ENCODE data around the gene ATRNL1.

ATRNL1 gene

DNA sequence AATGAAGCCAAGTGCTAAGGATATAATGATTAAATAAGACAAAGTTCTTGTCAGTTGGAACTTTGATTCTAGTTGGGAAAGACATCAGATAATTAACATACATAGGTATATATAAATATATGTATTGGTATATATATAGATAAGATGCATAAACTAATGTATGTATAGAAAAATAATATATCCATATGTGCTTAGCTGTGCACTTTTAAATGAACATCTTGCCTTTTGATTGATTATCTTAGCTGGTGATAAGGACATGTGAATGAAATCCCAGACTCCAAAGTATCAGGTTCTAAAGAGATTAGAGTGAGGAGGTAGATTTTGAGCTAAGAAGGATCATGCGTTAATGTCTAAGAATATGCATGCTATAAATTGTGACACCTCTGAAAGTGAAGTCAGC lies 822.3 kb downstream of the ATRNL1 start:
- no peak for DNase-seq

DNA sequence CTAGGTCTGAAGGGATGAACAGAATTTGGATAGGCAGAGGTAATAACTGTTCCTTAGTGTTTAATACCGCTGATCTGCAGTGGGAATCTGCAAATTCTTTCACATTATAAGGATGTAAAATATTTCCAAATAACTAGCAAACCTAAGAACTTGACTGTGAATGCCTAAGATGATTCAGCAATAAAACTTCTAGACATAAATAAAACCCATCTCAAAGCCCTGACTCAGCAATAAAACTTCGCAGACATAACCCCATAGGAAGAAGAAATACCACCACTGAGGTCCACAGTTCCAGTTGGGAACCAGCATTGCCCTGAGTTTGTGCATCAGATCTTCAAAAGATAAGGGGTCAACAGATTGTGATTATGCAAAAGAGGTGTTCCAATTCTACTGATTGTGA lies 825.6 kb downstream of the ATRNL1 start:
- DNase-seq: no peak

DNA sequence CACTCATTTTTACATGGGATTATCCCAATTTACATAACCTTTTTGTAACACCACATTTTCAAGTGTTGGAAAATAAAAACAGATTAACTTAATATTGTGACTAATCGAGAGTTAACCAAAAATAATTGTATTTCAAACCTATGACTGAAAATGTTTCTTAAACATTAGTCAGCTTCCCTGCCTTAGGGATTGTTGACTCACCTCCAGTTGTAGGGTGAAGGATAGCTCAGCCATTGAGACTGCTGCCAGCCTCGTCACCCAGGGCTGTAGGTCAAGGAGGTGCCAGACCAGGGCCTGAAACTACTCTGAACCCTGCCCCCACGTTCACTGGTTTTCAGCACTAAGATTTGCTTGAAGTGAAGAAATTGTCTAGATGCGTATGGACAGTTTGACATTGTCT lies 828.6 kb downstream of the ATRNL1 start:
- DNase-seq: no peak

DNA sequence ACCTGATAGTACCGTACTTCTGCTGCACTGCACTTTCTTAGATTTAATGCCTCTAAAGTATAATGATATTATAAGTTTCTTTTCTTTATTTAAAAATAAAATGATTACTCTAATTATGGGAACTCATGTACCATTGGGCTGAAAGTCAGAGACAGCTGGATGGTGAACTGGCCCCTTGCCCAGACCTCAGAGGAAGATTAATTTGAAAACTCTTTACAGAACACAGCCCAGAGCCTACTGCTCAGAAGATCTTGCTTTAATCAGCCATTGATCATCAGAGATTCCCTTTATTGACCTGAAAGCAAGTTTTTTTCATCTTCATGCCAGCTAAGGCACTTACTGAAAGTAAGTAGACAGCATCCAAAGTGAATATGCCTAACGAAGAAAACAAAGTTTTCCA lies 838.1 kb downstream of the ATRNL1 start:
- DNase-seq: no peak

DNA sequence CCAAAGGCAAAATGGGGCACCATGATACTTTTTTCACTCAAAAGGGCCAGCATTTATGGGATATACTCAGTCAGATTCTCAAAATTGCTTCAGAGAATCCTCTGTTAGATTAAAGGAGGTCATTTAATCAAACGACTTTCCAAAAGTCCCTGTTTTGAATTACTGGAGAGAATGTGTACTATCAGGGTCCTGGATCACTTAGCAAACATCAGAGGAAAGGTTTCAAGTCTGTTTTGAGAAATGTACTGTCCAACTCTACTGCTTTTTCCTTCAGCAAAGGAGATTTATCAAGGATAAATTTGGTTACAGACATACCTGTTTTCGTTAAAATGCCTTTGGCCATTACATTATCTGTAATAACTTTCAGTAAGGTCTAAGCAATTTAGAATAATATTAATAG lies 838.9 kb downstream of the ATRNL1 start:
- no peak for DNase-seq

DNA sequence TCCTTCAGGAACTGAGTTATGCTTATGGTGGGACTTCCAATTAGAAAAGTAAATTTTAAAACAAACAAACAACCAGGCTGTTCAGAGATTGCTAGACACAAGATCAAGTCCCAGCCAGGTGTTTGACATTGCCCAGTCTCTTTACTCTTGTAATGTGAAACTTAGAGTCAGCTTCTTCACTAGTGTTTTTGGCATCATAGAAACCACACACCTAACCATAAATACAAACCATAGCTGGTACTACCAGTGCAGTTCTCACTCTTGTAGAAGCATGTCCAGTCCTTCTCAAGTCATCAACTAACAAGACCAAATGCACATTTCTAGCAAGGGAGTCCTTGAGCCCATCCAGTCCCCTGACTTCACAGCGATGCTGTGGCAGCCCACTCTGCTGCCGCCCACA lies 839.9 kb downstream of the ATRNL1 start:
- DNase-seq: no peak

DNA sequence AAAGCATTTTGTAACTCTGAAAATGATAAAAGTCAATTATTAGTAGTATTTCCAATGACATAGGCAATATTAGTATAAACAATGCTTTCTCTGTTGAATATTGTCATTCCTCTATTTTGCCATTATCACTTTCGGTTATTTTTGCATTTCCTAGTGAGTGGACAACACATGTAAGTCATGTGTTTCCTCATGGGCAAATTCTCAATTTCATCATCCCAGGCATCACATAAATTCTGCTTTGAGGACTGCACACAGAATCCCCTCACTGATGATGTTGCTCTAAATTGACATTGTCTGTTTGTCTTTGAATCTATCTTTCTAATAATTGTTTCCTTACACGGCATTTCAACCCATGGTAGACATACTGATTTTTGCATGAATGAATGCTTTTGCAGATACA lies 842.6 kb downstream of the ATRNL1 start:
- no peak for DNase-seq

DNA sequence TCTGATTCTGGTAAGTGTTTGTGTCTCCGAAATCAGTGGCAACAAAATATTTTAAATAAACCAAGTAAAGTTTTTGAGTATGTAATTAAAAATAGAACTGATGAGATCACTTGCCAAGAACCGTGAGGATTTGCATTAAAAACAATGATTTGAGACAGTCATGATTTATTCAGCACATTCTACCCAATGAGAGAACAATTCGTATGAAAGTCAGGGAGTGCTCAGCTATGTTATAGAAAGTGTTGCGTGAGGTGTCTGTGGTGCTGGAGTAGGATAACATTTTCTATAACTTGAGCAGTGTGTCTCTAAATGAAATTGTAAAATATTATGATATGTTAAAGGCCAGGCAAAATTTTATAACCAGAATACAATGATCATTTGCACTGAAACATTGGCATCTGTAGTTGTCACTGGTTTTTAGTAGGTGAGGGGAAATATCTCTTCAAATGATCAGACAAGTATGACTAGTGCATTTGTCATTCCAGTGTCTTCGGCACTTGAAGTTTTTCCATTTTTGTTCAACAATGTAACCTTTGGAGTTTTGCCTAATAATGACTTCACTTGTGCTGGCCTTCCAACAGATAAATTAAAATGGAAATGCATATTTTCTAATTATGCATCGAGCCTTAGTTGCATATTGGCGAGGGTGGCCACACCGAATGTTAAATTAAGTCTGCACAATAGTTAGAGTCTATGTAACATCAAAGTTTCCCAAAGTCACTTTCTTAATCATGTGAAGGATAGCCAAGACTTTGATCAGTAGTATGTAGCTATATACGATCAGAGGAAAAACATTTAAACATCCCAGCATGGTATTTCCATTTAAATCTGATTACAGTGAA lies 844.0 kb downstream of the ATRNL1 start:
- DNase-seq: no peak

DNA sequence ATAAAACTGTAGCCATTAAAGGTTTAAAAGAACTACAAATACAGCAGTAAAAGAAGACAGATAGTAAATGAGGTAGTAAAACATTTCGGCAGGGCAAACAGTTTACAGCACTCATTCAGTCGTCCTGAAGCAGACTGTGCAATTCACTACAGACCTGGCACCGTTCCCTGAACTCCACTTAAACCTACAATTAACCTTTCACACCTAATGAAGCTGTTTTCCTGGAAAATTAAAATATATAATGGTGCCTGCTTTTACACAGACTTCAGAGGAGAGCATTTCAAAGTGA lies 844.5 kb downstream of the ATRNL1 start:
- DNase-seq: no peak

DNA sequence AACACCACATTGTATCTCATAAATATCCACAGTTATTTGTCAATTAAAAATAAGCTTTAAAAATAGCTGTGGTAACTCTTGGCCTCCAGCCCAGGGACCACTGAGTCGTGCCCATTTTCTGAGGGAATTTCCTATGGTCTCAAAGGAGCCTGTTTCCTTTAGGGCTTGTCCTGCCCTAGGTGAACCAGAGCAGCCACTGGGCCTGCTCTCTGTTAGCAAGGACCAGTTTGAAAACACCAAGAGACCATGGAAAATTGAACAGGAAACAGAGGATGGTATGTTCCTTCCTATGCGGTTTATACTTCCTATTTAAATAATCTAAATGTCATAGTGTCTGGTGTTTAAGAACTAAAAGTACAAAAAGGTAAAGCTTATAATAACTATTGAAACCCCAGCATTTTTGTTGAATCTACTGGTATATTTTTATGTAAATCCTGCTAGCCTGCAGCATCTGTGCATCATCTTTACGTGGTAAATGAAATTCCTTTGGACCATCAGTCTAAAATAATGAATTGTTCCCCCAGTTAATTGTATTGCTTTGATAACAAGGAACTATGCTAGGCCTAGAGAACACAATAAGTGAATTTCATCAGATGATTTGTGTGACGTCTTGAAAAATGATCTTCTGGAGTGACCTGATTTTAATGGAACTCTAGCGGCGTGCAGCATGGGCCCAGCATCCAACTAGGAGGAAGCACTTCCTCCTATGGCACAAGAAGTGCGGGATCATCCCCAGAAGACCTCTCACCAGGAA lies 846.1 kb downstream of the ATRNL1 start:
- no peak for DNase-seq

DNA sequence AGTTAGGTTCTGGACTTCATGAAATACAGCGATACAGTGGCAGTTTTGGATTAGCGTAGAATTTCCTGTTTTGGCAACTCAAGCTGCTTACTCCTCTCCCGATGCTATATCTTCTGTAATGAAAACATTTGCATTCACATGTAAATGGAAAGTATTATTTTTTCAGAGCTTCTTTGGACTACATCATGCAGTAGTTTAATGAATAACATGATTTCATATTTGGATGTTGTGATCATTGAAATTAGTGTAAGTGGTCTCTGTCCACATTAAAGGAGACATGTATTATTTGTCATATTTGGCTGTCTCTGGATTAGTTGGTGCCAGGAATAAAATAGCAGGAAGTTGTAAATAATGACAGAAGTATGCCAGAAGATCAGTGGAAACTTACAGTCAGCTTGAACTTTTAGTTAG lies 848.2 kb downstream of the ATRNL1 start:
- no peak for DNase-seq

DNA sequence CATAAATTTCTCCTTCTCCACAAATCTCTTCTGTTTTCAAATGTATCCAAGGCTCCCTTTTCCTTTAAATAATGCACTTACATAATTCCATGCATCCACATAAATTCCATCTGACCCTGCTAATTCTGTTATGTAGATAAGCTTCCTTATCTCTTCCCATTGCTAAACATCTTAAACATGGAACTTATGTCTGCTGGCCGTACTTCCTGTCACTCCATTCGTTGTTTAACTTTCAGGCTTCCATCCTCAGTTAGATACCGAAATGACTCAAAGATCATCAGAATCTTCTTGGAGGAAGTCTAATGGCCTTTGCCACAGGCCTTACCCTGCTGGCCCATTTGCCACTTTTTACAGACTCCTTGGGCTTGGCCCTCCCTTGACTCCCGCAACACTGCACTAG lies 848.9 kb downstream of the ATRNL1 start:
- DNase-seq: no peak

DNA sequence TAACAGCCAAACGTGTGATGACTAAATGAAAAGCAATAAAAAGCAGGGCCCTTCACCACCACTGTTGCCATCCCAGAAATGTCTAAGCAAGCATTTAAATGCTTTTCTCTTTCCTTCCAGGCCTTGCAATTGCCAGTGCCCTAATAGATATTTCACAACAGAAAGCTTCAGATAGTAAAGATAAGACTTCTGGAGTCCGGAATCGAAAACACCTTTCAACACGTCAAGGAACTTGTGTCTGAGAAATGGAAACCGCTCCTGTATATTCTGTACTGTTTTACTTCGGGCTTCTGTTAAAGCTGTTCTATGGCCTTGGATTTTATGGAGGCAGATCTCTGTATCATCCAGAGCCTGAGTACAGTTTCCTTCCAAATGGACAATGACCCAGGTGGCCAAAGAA lies 851.4 kb downstream of the ATRNL1 start:
- no peak for DNase-seq

DNA sequence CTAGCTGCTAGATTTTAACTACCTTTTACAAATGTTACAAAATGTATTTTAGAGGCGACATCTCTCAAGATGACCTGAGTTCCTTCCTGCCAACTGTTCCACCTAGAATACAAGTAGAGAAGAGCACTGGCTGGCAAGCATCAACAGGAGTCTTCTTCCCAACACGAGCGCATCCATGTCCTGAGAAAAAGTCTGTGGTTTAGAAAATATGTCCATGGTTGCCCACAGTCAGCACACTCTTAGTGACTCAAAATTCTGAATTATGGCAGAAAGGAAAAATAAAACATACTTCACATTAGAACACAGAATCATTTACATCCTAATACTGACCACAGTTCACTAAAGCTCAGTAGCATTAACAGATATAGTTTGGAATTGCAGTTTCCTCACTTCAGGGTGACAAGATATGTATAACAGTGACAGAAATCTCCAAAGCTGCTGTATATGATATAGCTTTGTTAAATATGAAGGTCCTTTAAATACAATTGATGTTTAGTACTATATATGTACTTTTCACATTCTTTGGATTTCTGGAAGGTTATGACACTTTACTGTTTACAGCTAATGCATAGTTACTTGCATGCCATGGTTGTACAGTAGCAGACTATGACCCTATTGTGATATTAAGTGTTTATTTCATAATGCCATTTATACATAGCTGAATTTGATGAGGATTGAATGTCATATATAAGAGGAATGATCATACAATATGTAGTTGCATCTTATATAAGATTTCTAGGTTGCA lies 852.7 kb downstream of the ATRNL1 start:
- DNase-seq: no peak

DNA sequence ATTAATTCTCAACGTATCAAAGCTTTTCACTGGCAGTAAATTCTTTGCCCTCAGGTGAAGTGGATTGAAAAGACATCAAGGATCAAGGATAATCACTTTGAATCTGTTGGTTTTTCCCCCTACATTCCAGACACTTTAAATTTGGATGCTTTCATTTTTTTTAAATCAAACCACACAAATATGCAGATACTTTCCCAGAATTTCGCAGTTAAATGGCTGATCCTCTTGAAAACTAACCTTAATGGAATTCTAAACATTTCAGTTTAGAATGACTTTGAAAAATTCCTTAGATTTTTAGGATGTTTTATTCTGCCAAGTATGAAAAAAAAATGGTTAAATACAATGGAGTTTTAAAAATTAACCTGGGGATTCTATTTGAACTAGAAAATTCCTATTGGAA lies 853.9 kb downstream of the ATRNL1 start:
- no peak for DNase-seq

DNA sequence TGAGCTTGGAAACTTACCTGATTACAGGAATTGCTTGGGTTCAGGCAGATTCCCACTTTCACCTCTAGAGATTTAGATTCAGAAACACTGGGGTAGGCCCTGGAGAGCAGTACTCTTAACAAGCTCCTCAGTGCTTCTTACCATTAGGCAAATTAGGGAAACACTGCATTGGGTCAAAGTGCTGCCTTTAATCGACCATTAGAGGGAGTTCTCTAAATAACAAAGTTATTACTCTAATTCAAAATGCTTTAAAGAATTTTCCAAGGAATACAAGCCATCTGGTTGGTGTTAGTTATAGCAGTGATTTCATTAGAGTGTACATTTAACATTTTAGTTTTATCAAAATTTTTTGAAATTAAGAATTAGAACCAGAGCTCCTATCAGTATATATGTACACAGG lies 855.3 kb downstream of the ATRNL1 start:
- no peak for DNase-seq

DNA sequence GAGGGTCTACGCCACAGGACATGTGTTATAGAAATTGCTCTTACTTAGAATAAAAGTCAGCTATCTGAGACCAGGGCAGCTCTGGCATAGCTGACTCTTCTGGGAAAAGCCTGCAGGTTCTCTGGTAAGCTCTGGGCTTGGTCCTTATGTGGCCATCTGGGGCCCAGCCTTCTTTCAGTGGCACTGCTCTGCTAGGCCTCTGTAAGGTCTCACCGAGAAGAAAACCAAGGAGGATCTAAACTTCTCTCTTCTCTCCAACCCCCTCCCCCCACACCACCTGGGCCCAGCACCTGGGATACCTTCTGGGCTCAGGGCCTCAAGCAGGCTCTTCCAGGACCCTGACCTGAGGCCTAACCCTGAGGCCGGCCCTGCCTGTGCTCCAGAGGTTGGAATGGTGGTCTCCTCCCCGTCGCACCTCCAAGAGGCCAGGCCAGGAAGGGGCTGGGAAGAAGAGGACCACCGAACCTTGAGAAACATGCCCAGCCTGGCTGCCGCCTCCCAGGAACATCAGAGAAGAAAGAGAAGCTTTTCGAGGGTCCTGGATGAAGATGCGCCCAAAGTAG lies 856.2 kb downstream of the ATRNL1 start:
- DNase-seq: no peak

DNA sequence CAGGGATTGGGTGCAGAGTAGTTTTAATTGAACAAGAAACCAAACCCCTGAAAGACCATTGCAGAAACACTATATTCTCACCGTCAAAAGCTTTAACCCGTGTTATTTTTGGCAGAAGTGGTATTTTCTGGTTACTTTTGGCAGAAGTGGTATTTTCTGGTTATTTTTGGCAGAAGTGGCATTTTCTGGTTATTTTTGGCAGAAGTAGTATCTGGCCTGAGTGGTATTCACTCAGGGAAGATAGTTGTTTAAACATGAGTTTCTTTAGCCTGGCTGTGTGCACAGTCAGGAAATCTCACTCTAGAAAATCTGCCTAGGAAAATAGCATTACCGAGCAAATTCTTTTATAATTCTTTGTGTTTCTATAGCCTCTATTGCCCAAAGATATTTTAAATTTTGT lies 857.2 kb downstream of the ATRNL1 start:
- DNase-seq: no peak

DNA sequence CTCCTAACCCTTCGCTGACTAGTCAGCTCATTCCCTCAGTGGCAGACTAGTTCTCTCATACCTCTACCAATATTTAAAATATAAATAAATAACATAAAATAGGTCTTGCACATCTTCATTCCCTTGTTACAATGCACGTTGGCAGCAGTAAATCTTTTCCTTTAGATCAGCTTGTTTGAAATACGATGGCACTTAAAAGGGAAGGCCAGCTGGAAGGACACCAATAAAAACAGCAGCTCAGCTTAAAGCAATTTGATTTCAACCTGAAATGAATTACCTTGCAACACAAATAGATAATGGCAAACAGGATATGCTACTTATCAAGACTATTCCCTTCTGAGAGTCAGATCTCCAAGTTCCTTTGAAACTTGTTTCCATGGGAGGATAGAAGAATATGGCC lies 858.1 kb downstream of the ATRNL1 start:
- no peak for DNase-seq

DNA sequence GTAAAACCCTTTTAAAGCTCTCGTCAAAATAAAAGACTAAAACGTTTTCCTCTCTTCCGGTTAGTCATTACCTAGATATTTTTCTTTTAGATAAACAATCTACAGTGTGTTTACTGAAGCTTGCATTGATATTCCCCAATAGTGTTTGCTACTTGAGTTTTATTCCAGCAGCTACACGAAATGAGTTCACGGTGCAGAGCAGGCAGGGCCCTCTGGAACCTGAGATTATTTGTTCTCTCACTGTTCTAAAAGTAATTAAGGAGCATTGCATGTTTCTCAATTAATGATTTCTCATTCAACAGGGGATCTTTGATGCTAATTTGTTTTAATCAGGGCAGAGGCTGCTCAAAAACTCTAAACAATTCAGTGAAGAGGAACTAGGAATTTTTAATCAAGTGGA lies 860.1 kb downstream of the ATRNL1 start:
- no peak for DNase-seq

DNA sequence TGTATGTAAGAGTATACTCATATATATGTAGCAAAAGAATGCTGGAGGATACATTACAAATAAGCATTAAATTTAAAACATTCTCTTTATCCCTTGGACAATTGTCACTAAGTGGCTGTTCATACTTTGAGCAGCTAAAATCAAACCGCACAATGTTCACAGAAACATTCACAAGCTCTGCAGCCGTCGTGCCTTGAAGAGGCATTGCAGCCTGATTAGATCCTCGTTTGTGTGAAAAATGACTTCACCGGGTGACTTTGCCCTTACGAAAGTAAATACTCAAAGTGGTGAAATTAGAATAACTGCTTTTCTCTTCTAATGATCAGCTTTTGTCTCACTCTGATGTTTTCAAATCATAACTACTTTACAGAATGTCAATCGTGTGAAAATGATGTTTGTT lies 860.8 kb downstream of the ATRNL1 start:
- DNase-seq: no peak

DNA sequence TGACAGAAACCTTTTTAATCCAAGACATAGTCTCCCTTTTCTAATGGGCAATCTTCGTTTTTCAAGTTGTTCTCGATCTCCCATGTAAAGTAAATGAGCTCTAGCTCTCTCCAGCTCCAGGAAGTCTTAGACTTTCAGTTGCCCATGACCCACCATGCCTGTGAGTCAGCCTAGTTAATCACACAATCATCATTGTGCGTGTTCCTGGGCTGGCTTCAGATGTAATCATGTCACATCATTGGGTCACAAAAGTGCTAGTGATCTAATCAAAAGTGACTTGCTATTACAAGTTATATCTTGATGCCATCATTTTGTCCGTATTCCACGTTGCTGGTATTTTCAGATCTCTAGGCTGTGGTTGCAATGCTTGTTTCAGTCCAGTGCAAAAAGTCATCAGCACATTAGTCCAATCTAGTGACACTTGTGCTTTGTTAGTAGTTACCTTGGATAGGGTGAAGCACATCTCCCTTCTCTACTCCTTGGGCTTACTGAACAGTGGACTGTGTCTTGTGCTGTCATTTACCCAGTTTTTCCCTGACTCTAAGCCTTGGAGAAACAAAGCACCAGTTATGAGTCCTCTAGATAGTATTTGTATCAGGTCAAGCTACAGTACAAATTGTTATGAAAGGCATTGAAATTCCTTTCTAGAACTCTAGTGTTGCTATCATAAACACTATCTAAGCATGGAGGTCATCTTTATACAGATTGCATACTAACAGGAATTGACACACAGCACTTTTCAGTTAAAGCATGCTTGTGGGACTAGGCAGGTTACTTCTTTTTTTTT lies 863.3 kb downstream of the ATRNL1 start:
- DNase-seq: no peak

DNA sequence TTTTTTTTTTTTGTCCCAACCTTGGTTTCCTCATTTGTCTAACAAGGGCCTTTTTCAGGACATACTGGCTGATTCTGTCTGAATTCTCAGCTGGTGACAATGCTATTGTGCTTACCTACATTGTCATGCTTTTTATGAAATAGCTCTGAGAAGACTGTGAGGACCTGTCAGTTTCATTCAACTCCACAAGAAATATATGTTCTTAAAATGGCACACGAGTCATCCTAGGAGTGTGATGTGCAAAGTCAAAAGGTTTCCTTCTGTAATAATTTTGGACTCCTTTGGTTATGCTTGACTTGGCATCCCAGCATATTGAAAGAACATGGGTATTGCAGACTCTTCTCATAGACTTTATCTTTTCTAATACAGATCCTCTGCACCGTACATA lies 863.8 kb downstream of the ATRNL1 start:
- DNase-seq: no peak
